KMS-11 (cell line): Measurements from ENCODE around the gene RASSF6.

Source experiments
- H2AFZ ChIP-seq: fragments of 200-600 bp; sonication (generic); 2 replicates; pipeline ENCODE4 v1.6.1; 2016; ENCODE audit warnings: antibody characterized with exemption, mixed run types, low read depth
- H3K27ac ChIP-seq: fragments of 200-600 bp; sonication (generic); 2 replicates; pipeline ENCODE4 v1.6.1; 2016; ENCODE audit warnings: mild to moderate bottlenecking, mixed run types
- H3K27me3 ChIP-seq: fragments of 200-600 bp; sonication (generic); 2 replicates; pipeline ENCODE4 v1.6.1; 2017; ENCODE audit warnings: mild to moderate bottlenecking, low read depth, mixed run types, moderate library complexity; ENCODE audit not compliant: insufficient read depth
- H3K36me3 ChIP-seq: fragments of 200-600 bp; sonication (generic); 2 replicates; pipeline ENCODE4 v1.6.1; 2017; ENCODE audit warnings: mild to moderate bottlenecking, mixed run types; ENCODE audit not compliant: insufficient read depth
- H3K4me1 ChIP-seq: fragments of 200-600 bp; sonication (generic); 2 replicates; pipeline ENCODE4 v1.6.1; 2016; ENCODE audit warnings: mild to moderate bottlenecking, low read depth, mixed run types; ENCODE audit not compliant: poor library complexity, severe bottlenecking
- H3K4me2 ChIP-seq: fragments of 200-600 bp; sonication (generic); 2 replicates; pipeline ENCODE4 v1.7.0; 2016; ENCODE audit warnings: mild to moderate bottlenecking, mixed run types
- H3K4me3 ChIP-seq: fragments of 200-600 bp; sonication (generic); IDR thresholded peaks from 2 replicates; pipeline ENCODE4 v1.6.1; 2017; ENCODE audit warnings: low read depth, low read length, mixed read lengths; ENCODE audit not compliant: insufficient read depth
- H3K79me2 ChIP-seq: fragments of 200-600 bp; sonication (generic); 2 replicates; pipeline ENCODE4 v1.6.1; 2016; ENCODE audit warnings: low read depth, mixed run types; ENCODE audit not compliant: insufficient read depth
- H3K9ac ChIP-seq: fragments of 200-600 bp; sonication (generic); 2 replicates; pipeline ENCODE4 v1.6.1; 2016; ENCODE audit warnings: mild to moderate bottlenecking, mixed run types
- H4K20me1 ChIP-seq: fragments of 200-600 bp; sonication (generic); 2 replicates; pipeline ENCODE4 v1.6.1; 2016; ENCODE audit warnings: mild to moderate bottlenecking, mixed run types; ENCODE audit not compliant: insufficient read depth
- TF ChIP-seq, protein P1 (sequence below): fragments of 200-600 bp; sonication (generic); conservative IDR thresholded peaks from 2 replicates; pipeline ENCODE4 v1.6.1; 2017; ENCODE audit warnings: low read depth, mild to moderate bottlenecking, antibody characterized with exemption, low read length, moderate library complexity, mixed read lengths

The RASSF6 gene

GRCh38 chr4:73533515-73534422, 86.5 kb downstream of the RASSF6 start:
- Histone ChIP-seq H2AFZ (no peak overlapping the region), H3K27me3 (no peaks in the 10 kb centered on the region), H3K4me1 (peaks cover 4% of the 10 kb centered on the region), H3K36me3 (no peaks in the 10 kb centered on the region), H3K9ac (no peak overlapping the region), H4K20me1 (no peaks in the 10 kb centered on the region), H3K27ac (no peak overlapping the region), H3K79me2 (no peaks in the 10 kb centered on the region), H3K4me2 (no peak overlapping the region), H3K4me3 (no peak overlapping the region)
- TF ChIP-seq, protein P1, sequence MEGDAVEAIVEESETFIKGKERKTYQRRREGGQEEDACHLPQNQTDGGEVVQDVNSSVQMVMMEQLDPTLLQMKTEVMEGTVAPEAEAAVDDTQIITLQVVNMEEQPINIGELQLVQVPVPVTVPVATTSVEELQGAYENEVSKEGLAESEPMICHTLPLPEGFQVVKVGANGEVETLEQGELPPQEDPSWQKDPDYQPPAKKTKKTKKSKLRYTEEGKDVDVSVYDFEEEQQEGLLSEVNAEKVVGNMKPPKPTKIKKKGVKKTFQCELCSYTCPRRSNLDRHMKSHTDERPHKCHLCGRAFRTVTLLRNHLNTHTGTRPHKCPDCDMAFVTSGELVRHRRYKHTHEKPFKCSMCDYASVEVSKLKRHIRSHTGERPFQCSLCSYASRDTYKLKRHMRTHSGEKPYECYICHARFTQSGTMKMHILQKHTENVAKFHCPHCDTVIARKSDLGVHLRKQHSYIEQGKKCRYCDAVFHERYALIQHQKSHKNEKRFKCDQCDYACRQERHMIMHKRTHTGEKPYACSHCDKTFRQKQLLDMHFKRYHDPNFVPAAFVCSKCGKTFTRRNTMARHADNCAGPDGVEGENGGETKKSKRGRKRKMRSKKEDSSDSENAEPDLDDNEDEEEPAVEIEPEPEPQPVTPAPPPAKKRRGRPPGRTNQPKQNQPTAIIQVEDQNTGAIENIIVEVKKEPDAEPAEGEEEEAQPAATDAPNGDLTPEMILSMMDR, result no peak

- Histone ChIP-seq H3K4me1 (no peaks in the 10 kb centered on the region), H3K9ac (no peak overlapping the region), H4K20me1 (no peaks in the 10 kb centered on the region), H3K4me2 (no peak overlapping the region), H3K36me3 (no peaks in the 10 kb centered on the region), H3K79me2 (no peaks in the 10 kb centered on the region), H3K27me3 (no peaks in the 10 kb centered on the region), H3K27ac (no peak overlapping the region), H3K4me3 (no peak overlapping the region), H2AFZ (no peak overlapping the region)
- TF ChIP-seq, protein P1, result no peak
These were observed 92.1 kb downstream of the RASSF6 start for GRCh38 chr4:73528171-73528570.

DNA sequence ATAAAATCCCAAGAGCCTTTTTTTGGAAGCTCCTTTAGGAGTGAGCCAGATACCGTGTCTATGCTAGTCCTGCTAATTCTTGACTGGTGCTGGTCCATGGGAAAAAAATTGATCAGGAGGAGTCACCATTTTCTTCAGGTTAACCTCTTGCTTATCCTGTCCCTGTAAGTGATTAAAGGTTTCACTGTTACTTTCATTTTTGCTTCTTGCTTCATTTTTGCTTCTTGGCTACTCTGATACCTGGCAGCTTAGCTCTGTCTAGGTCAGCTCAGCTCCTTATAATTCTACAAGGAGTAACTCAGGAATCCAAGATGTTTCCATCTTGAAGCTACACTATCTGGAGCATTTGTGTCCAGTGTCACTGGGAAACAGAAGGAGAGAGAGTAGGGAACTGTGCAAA, 93.0 kb downstream of the RASSF6 start:
- TF ChIP-seq, protein P1, result no peak
- no peaks in the 10 kb centered on the region for H3K4me1 ChIP-seq
- H3K79me2 ChIP-seq, result no peaks in the 10 kb centered on the region
- no peaks in the 10 kb centered on the region for H3K27me3 ChIP-seq
- H3K4me3 ChIP-seq, result no peak overlapping the region
- no peak overlapping the region for H3K4me2 ChIP-seq
- H3K27ac ChIP-seq, result no peak overlapping the region
- H2AFZ ChIP-seq, result no peak overlapping the region; the same call in 1 of the 2 replicates
- H3K9ac ChIP-seq, result no peak overlapping the region
- no peaks in the 10 kb centered on the region for H4K20me1 ChIP-seq
- no peaks in the 10 kb centered on the region for H3K36me3 ChIP-seq

GRCh38 chr4:73525611-73526010, 94.6 kb downstream of the RASSF6 start:
- TF ChIP-seq, protein P1, result no peak
- Histone ChIP-seq H3K4me1 (no peaks in the 10 kb centered on the region), H3K79me2 (no peaks in the 10 kb centered on the region), H3K36me3 (no peaks in the 10 kb centered on the region), H3K4me2 (no peak overlapping the region), H2AFZ (no peak overlapping the region), H3K27me3 (no peaks in the 10 kb centered on the region), H3K9ac (no peak overlapping the region), H3K27ac (no peak overlapping the region), H4K20me1 (no peaks in the 10 kb centered on the region), H3K4me3 (no peak overlapping the region)
